OCI-LY1 (cell line): ENCODE measurements around the gene RGS2.

Experiments
- EZH2 ChIP-seq: fragments of 200-600 bp; sonication (generic), shearing (Covaris generic); IDR thresholded peaks from 2 replicates; pipeline ENCODE4 v1.8.0; 2017; ENCODE audit warnings: borderline replicate concordance, mixed run types, mild to moderate bottlenecking, antibody characterized with exemption, low read length, moderate library complexity, mixed read lengths
- TF ChIP-seq, protein P1 (sequence below): fragments of 200-600 bp; sonication (generic), shearing (Covaris generic); IDR thresholded peaks from 2 replicates; pipeline ENCODE4 v1.5.1; 2017; ENCODE audit warnings: mild to moderate bottlenecking, antibody characterized with exemption, low read length, moderate library complexity, mixed read lengths

DNA sequence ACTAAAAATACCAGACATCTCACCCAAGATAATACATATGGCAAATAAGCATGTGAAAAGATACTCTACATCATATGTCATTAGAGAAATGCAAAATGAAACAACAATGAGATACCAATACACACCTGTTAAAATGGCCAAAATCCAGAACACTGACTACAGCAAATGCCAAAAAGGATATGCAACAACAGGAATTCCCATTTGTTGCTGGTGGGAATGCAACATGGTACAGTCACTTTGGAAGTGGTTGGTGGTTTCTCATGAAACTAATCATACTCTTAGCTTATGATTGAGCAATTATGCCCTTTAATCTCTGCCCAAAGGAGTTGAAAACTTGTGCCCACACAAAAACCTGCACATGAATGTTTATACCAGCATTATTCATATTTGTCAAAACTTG is 6.4 kb upstream of the RGS2 start:
- TF ChIP-seq, protein P1, sequence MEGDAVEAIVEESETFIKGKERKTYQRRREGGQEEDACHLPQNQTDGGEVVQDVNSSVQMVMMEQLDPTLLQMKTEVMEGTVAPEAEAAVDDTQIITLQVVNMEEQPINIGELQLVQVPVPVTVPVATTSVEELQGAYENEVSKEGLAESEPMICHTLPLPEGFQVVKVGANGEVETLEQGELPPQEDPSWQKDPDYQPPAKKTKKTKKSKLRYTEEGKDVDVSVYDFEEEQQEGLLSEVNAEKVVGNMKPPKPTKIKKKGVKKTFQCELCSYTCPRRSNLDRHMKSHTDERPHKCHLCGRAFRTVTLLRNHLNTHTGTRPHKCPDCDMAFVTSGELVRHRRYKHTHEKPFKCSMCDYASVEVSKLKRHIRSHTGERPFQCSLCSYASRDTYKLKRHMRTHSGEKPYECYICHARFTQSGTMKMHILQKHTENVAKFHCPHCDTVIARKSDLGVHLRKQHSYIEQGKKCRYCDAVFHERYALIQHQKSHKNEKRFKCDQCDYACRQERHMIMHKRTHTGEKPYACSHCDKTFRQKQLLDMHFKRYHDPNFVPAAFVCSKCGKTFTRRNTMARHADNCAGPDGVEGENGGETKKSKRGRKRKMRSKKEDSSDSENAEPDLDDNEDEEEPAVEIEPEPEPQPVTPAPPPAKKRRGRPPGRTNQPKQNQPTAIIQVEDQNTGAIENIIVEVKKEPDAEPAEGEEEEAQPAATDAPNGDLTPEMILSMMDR = no peak
- no peak for TF ChIP-seq EZH2
